Epithelial cell of proximal tubule (primary cell): ENCODE measurements around the gene BTF3L4. TPM values are rescaled to one million over a fixed set of nuclear protein-coding genes. Genes with fewer than 3 reads are reported as not detected.
A peak's percentile ranks its signal among the peaks of the same experiment; 100 is the strongest.

Experiments
- DNase-seq: peaks from one replicate; pipeline ENCODE4 v3.0.0-alpha.2; 2011; ENCODE audit warnings: low read depth
- H3K4me3 ChIP-seq: 2 replicates; pipeline ENCODE4 v1.5.1; 2011; ENCODE audit warnings: low read depth, mild to moderate bottlenecking, low read length
- total RNA-seq: library from RNA; depleted of rRNA; stranded (reverse); fragments of >200 nt; gene quantifications from 2 replicates; pipeline ENCODE4 v1.2.3, GENCODE V29; 2015
- TF ChIP-seq, protein P1 (sequence below): conservative IDR thresholded peaks from 2 replicates; pipeline ENCODE4 v1.5.1; 2012; ENCODE audit warnings: low read depth, mild to moderate bottlenecking, low read length

BTF3L4 gene
- total RNA-seq, 1 donor from 2014 or later = 47.4 TPM

GRCh38 chr1:52032124-52032784 is 23.8 kb upstream of the BTF3L4 start:
- TF ChIP-seq, protein P1, sequence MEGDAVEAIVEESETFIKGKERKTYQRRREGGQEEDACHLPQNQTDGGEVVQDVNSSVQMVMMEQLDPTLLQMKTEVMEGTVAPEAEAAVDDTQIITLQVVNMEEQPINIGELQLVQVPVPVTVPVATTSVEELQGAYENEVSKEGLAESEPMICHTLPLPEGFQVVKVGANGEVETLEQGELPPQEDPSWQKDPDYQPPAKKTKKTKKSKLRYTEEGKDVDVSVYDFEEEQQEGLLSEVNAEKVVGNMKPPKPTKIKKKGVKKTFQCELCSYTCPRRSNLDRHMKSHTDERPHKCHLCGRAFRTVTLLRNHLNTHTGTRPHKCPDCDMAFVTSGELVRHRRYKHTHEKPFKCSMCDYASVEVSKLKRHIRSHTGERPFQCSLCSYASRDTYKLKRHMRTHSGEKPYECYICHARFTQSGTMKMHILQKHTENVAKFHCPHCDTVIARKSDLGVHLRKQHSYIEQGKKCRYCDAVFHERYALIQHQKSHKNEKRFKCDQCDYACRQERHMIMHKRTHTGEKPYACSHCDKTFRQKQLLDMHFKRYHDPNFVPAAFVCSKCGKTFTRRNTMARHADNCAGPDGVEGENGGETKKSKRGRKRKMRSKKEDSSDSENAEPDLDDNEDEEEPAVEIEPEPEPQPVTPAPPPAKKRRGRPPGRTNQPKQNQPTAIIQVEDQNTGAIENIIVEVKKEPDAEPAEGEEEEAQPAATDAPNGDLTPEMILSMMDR = no peak
- no peak for DNase-seq

DNA sequence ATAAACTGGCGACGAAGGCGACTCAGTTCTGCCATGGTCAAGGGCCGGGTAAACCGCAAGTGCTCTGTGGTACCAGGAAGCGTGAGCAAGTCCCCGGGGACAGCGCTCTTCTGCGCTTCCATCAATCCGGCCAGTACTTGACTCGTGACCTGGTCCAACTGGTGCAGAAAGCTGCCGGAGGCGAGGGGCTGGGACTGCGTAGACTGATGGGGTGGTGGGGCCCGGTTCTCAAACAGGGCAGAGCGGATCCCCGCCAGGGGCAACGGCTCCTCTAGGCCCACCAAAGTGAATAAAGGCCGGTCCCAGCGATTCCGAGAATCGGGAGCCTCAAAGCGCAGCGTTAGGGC is 23.3 kb upstream of the BTF3L4 start:
- no peak for DNase-seq
- peak overlapping the region; percentile 89 for H3K4me3 ChIP-seq
- TF ChIP-seq, protein P1 = no peak

More at GRCh38 chr1:52032124-52032784, 23.8 kb upstream of the BTF3L4 start:
- H3K4me3 ChIP-seq = peak overlapping the region; percentile 89

DNA sequence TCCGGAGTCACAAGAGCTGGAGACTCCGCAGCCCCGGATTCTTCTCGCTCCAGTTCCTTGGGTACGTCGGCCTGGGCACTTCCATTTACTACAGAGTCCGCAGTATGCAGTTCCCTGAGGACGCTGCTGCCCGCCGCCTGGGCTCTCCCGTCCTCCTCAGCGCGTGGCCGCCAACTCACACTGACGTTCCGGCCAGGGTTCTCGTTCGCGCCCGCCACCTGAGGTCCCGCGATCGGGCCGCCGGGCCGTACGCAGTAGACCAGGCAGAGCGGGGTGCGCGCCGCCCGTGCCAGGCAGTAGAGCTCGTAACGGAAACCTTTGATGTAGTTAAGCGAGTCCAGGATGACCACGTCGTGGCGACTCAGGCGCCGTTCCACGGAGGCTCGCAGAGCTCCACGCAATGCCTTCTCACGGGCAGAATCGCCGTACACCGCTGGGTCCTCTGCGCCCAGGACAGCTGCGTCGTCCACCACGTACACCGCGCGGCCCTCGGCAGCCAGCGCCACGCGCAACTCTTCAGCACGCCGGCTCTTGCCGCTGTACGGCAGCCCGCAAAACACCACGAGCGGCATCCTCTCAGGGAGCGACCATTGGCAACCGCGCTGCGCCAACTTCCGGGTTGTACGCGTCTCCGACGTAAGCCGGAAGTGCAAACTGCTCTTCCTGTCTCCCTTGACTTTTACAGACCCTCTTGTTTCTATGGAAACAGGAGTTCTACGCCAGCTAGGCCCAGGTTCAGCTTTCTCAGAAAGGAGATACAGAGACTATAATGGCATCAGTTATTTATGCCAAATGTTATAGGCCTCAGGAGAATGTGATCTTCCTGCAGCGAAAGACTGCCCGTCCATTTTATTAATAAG is 22.7 kb upstream of the BTF3L4 start, which contains the start of gene KTI12:
KTI12 (minus strand) TSS at position 621 of the 860 bp plus-strand sequence; CDS start at position 572, 49 bp downstream.
- TF ChIP-seq, protein P1 = no peak

DNA sequence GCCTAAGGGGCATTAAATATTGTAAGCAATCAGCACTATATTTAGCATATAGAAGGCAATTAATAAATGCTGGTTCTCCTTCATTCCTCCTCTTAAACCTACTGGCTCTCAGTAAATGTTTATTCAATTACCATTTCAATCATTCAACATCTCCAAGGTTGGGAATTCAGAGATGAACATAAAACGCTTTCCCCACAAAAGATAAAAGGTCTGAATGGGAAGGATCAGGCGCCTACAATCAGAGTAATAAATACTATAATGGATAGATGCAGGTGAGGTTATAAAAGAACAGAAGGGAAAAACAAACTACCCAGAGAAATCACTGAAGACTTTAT is 22.1 kb upstream of the BTF3L4 start:
- DNase-seq = no peak
- TF ChIP-seq, protein P1 = no peak
- H3K4me3 ChIP-seq = peak overlapping the region; percentile 89

More for the DNA sequence above, 22.7 kb upstream of the BTF3L4 start, which contains the start of gene KTI12:
- no peak for DNase-seq
- H3K4me3 ChIP-seq = peak within 1 kb of the TSS; percentile 89

GRCh38 chr1:52037402-52037814 is 18.7 kb upstream of the BTF3L4 start:
- TF ChIP-seq, protein P1 = no peak
- H3K4me3 ChIP-seq = no peak overlapping the region
- DNase-seq = no peak

GRCh38 chr1:52037909-52038308 is 18.2 kb upstream of the BTF3L4 start:
- no peak for DNase-seq
- H3K4me3 ChIP-seq = no peak overlapping the region
- TF ChIP-seq, protein P1 = no peak
